D721Med (cell line): Measurements from ENCODE around the gene ATG3.

Source experiments
- DNase-seq: peaks from one replicate; pipeline ENCODE4 v3.0.0; 2011; ENCODE audit warnings: low spot score; ENCODE audit not compliant: insufficient read length
- FAIRE-seq: peaks from 2 replicates; lab custom pipeline; 2011; peaks lifted over from hg19 to GRCh38; lab: Jason Lieb, UNC
- TF ChIP-seq, protein P1 (sequence below): IDR thresholded peaks from 2 replicates; pipeline ENCODE4 v1.5.1; 2012; ENCODE audit warnings: mild to moderate bottlenecking, control low read depth; ENCODE audit not compliant: insufficient read depth; ENCODE audit errors: missing control alignments

Gene ATG3

DNA sequence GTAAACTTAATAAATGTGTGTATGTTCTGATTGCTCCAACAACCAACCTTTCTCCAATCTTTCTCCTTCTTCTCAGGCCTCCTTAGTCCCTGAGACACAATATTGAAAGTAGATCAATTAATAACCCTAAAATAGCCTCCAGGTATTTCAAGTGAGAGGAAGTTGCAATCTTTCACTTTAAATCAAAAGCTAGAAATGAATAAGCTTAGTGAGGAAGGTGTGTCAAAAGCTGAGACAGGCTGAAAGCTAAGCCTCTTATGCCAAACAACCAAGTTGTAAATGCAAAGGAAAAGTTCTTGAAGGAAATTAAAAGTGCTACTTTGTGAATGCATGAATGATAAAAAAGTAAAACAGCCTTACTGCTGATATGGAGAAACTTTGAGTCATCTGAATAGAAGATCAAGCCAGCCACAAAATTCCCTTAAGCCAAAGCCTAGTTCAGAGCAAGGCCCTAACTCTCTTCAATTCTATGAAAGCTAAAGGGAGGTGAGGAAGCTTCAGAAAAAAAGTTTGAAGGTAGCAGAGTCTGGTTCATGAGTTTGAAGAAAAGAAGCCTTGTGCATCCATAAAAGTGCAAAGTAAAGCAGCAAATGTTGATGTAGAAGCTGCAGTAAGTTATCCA lies 40.6 kb upstream of the ATG3 start:
- TF ChIP-seq, protein P1, sequence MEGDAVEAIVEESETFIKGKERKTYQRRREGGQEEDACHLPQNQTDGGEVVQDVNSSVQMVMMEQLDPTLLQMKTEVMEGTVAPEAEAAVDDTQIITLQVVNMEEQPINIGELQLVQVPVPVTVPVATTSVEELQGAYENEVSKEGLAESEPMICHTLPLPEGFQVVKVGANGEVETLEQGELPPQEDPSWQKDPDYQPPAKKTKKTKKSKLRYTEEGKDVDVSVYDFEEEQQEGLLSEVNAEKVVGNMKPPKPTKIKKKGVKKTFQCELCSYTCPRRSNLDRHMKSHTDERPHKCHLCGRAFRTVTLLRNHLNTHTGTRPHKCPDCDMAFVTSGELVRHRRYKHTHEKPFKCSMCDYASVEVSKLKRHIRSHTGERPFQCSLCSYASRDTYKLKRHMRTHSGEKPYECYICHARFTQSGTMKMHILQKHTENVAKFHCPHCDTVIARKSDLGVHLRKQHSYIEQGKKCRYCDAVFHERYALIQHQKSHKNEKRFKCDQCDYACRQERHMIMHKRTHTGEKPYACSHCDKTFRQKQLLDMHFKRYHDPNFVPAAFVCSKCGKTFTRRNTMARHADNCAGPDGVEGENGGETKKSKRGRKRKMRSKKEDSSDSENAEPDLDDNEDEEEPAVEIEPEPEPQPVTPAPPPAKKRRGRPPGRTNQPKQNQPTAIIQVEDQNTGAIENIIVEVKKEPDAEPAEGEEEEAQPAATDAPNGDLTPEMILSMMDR = no peak
- DNase-seq = no peak
- no peak for FAIRE-seq

DNA sequence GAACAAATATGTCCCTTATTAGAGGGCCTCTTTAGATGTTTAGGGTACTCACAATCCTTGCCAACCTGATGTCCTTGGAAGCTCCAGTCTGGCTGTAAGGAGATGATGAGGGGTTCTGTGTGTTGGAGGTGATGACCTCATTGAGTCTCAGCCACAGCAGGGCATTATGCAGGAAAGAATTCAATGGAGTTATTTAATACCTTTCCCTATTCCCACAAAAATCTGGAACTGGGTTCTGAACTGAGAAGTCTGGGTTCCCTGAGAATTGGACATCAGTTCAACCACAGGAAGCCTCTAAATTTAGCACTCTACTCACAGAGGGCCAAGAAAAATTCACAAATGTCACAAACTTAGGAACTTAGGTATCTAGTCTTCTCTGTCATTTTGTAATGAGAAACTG lies 37.0 kb upstream of the ATG3 start:
- TF ChIP-seq, protein P1 = no peak
- no peak for FAIRE-seq
- DNase-seq = no peak

DNA sequence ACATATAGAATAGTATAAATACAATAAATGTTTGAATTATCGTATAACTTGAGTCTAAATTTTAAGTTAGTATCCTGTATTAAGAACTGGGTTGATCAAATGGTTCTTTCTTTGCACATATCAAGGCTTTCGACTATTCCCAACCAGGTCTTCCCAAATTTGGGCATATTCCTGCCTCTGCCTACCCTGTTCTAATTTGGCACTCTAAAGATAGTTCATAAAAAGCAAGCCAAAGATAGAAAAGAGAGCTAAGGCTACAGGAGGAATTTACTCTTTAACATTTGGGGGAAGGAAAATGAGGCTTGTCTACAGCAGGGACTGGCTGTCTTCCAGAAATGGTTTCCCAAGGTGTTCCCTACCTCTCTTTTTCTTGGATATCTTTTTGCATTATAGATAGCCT lies 36.2 kb upstream of the ATG3 start:
- FAIRE-seq (no peak), DNase-seq (no peak)
- TF ChIP-seq, protein P1 = no peak

DNA sequence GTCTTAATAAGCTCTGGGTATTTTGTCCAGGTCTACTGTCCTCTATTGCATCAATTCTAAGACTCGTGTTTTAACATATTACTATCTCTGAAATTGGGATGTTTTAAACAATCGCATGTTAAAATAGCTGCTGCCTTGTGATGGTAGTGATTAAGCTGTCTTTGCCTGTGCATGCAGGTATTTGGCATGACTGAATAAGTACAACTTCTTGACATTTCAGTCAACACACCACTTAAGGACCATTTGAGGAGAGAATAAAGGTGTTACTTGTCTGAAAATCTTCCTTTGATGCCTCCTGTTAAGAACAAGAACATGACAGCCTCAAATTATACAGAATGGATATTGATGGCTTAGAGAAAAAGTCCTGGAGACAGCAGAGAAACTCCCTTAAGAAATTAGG lies 33.1 kb upstream of the ATG3 start:
- FAIRE-seq = no peak
- no peak for DNase-seq
- TF ChIP-seq, protein P1 = no peak

DNA sequence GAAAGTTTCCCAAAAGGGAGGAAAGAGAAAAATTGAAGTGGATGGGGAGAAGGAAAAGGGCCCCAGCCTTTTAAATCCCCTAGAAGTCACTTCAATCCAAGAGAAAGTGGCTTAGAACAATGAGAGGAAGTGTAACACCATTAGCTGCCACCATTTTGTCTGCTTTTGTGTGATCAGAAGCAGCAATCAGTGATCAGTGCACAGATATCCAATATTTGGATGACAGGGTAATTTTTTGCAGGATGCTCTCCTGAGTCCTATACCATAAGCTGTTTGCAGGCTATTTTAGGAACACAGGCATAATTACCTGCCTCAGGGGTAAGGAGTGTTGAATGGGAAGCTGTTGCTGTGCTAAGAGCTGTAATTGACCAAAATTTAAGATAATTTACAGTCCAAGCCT lies 31.5 kb upstream of the ATG3 start:
- TF ChIP-seq, protein P1 = no peak
- FAIRE-seq = no peak
- no peak for DNase-seq

DNA sequence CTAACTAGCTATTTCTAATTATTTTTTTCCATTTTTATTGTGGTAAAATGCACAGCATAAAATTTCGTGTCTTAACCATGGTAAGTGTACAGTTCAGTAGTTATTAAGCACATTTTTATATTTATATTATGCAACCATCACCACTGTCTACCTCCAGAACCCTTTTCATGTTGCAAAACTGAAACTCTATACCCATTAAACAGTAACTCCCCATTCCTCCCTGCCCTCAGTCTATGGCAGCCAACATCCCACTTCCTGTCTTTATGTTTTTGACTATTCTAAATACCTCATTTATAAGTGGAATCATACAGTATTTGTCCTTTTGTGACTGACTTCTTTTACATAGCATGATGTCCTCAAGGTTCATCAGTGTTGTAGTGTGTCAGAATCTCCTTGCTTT lies 25.6 kb upstream of the ATG3 start:
- no peak for DNase-seq
- TF ChIP-seq, protein P1 = no peak
- no peak for FAIRE-seq

DNA sequence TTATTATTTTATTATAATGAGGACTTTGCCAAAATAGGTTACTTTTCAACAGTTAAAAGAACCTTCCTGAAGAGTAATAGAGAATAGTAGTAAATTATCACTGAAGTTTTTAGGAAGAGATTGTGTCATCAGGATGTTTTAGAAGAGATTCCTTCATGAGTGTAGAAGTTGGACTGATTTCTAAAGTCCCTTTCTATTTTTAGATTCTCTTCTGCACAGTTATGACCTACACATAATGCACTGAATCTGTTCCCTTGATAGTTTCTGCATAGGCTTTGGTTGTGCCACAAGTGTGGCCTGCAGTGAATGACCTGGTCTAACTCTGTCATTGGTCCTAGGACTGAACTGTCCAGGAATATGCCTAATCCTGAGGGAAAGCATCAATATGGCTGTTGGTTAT lies 24.0 kb upstream of the ATG3 start:
- TF ChIP-seq, protein P1 = no peak
- DNase-seq = no peak
- FAIRE-seq = no peak
